AG08396 (cell line): ENCODE data around the gene PRRX1.

ENCODE experiments used
- DNase-seq: peaks from one replicate; pipeline ENCODE4 v3.0.0; 2012; ENCODE audit warnings: low spot score, mixed read lengths

PRRX1 gene

DNA sequence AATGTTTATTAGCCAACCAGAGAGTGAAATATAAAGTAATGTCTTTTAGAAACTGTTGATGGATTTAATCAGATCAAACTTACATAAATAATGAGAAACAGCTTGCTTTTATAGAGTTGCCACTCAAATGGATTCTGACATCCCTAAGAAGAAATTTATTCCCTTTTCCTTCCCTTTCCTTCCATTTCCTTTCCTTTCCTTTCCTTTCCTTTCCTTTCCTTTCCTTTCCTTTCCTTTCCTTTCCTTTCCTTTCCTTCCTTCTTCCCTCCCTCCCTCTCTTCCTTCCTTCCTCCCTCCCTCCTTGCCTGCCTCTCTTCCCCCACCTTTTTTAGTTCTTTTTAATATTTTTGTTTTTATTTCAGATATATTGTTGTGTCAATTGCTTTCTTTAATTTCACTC is 27.3 kb downstream of the PRRX1 start:
- DNase-seq: no peak

- peak; percentile 31 for DNase-seq
Observed at GRCh38 chr1:170692866-170693575, 29.1 kb downstream of the PRRX1 start.

DNA sequence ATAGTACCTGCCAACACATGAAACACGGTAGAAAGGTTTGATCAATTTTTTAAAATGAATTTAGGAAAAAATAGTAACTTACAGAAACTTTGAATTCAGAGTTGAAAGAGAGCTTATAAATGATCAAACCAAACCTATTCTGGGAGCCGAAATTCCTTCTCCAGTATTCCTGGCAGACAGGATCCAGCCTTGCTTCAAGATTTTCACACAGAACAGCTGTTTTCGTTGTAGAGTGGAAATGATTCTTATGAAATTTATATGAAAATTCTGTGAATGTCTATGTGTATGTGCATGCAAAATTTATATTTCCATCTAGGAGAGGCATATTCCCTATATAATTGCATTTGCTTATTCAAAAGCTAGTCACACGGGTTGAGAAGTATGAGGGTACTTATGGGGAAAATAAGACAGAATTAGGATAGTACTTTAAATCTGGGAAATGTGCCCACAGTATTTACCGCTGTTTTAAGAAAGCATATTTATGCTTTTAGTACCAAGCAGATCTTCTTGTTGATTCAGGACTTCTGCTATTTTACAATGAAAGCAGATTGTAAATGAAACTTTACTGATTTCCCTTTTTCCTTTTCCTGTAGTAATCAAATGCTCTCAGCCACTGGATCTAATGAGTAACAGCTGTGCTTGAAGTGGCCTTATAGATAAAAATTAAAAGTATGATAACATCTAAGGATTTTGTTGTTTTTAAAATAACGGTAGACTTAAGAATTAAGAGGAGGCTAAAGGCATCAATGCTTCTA is 30.4 kb downstream of the PRRX1 start:
- no peak for DNase-seq

GRCh38 chr1:170695955-170696590 is 32.1 kb downstream of the PRRX1 start:
- no peak for DNase-seq

GRCh38 chr1:170696591-170697290 is 32.8 kb downstream of the PRRX1 start:
- no peak for DNase-seq

- no peak for DNase-seq
Observed at GRCh38 chr1:170697316-170697715, 33.4 kb downstream of the PRRX1 start.

DNA sequence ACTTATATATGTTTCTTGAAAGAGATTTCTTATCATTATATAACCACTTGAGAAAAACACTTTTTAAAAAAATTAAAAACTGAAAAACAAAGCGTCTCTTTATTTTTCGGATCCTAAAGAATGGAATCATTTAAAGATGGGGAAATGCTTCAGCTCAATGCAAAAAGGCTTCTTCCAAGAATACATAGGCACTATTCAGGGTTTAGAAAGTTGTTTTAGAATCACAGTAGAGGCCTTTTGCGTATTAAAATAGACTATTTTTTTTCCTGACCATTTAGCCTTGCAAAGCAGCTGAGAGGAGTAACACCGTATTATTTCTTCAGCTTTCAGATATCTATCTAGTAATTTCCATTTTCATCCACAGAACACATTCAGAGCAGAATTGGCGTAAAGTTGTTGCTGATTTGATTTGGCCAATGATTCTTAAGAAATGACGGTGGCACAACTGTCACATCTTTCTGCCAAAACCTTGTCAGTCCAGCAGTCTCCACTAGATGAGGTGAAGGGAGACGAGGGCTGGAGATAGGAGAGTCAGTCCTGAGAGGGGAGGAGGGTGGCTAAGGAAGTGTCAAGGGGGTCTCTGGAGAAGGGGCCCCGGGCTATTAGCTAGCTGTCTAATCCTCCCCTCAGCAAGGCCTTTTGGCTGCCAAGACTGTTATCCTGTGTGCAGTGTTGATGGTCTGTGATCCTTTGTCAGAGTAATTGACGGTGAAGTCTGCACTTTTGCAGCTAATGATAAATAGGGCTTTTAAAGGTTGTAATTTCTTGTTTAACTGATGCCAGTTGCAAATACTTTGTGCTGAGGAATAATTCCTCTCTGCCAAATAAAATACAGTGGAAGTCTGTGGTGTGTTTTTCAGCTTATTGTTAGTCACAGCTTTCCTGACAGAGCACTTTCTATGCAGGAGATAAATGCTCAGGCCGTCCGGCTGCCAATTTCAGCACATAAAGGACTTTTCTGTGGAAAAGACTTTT is 34.7 kb downstream of the PRRX1 start:
- DNase-seq: no peak

- DNase-seq: no peak
Observed at GRCh38 chr1:170699696-170700095, 35.8 kb downstream of the PRRX1 start.

DNA sequence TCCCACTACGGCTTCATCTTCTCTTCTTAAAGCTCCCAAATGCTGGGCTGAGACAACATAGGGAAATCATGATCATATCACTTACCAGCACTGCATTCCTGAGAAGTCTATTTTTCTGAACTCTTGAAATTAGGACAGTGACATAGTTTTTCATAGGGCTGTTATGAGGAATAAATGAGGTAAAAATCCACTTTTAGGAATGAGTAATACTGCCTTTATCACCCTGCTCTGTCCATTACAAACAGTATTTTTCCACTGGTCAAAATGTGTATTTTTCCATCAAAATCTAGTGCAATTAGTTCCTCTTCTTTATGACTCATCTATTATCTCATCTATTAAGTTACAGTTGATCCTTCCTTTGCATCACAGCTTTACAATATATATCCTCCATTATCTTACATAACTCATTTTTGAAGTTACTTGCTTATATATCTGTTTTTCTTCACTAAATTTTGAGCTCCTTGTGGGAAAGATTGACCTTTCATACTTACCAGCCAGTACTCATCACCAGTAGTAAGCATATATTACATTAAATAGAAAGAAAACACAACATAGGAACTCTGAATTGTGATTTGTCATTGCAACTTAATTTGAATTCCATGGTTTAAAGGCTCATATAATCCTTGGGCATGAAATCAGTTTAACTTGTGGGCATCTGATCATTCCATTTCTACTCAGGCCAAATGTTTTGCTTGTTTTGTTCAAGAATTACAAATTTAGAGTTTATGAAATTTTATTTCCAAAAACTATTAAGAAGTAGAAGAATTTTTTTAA is 37.1 kb downstream of the PRRX1 start:
- no peak for DNase-seq

DNA sequence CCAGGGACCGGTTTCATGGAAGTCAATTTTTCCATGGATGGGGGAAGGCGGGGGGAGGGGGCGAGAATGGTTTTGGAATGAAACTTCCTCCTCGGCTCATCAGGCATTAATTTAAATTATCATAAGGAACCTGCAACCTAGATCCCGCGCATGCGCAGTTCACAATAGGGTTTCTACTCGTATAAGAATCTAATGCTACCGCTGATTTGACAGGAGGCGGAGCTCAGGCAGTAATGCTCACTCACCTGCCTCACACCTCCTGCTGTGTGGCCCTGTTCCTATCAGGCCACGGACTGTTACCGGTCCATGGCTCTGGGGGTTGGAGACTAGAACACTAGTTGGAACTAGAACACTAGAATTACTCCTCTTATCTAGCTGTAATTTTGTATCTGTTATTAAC is 38.0 kb downstream of the PRRX1 start:
- DNase-seq: no peak

- no peak for DNase-seq
Observed at GRCh38 chr1:170703591-170703990, 39.7 kb downstream of the PRRX1 start.

DNA sequence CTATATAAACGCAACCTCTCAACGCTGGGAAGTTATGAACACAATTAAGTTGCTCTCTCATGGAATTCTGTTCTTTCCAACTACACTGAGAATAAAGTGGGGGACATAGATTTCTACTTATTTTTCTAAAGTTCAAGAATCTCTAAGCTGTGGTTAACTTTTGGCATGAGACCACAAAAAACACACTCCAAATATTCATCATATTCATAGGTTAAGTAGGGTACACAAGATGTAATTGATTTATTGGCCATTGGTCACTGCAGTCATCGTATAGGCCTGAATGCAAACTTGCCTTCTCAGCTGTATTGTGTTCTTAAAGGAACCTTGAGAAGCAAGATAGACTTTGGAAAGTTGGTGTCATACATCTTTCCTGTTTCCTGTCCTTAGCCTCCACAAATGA is 40.3 kb downstream of the PRRX1 start:
- DNase-seq: no peak

DNA sequence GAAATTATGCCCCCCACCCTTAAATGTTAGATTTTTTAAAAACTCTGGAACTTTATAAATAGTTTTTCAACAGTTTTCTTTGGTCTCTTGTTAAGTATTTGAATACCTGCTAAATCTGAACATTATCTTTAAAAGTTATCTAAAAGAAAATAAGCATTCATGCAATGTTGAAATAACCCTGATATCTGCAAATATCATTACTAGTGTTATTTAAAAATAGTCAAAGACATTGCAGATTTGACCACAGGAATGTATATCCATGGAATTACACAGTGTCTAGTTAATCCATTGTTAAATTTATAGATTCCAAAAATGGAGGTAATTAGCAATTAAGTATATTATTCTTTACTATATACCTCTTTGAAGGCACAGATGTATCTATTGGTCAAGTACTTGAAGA is 42.0 kb downstream of the PRRX1 start:
- DNase-seq: no peak

- no peak for DNase-seq
Observed at GRCh38 chr1:170707117-170707516, 43.2 kb downstream of the PRRX1 start.

DNA sequence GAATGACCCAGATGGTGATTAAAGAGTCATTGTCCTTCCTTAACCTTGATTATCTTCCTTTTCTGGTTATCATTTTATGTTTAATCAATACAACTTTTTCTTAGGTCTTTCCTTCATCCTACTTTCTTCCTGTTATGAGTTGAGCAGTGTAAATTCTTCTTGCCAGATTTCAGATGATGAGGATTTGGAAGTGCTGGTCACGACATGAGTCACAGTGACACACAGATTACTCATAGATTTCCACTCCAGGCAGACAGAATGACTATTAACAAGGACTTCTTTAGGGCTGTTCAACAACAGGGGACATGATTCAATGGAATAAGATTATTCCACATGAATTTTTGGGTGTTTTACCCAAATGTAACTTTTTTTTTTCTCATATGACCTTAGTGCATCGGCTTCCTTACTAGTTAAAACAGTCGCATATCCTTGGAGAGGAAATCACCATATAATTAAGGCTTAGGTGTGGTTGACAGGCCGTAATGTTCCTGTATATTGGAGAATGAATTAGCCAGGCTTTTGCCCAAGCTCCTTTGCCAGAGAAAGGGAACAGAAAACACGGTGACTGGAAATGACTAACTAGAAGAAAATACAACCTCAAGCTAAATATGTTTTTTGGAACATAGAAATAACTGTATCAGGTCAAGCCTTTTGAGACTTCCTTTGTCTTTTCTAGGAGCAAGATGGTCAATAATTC is 44.2 kb downstream of the PRRX1 start:
- peak; percentile 71 for DNase-seq

DNA sequence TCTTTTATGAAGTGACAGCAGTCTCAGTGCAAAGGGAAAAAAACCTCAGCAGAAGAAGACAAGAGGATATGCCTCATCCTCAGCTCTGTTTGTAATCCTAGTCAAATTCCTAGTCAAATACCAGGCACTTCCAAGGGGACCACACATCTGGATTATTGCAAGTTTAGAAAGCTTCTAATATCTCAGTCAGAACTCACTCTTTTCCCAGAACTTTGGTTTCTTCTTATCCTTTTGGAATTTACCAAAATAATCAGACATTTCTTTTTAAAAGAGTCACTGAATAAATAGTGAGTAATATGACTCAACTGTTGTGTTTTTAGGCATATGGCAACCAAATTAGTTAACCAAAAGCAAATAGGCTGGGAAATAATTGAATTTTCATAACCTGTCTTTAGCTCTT is 47.8 kb downstream of the PRRX1 start:
- peak; percentile 30 for DNase-seq

DNA sequence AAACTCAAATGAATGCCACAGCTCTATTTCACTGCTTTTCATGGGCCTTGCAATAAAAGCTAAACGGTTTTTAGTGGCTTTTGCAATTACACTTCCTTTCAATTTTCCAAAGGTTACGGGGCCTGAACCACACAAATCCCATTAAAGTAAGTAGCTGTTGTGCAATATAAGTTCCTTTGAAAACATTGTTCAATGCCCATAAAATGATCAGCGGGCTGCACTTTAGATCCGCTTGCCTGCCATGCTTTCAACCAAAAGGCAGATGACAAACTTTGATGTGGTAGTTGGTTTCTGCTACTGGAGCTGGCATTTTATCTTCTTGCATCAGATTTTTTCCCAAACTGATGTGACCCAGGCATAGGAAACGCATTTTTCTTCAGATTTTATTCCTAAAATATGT is 50.2 kb downstream of the PRRX1 start:
- DNase-seq: no peak

- DNase-seq: no peak
Observed at GRCh38 chr1:170714938-170715337, 51.0 kb downstream of the PRRX1 start.

- no peak for DNase-seq
Observed at GRCh38 chr1:170716835-170717429, 53.0 kb downstream of the PRRX1 start.

- DNase-seq: no peak
Observed at GRCh38 chr1:170720661-170721060, 56.7 kb downstream of the PRRX1 start.
